WERI-Rb-1 (cell line): ENCODE measurements around the gene FGFR1OP2.

Experiments
- DNase-seq: peaks from one replicate; pipeline ENCODE4 v3.0.0-alpha.2; 2020
- H3K27ac ChIP-seq: fragments of 250-450 bp; sonication (Bioruptor Pico); 2 replicates; pipeline ENCODE4 v1.5.1; 2020; ENCODE audit warnings: mild to moderate bottlenecking, moderate library complexity
- H3K27me3 ChIP-seq: fragments of 250-450 bp; sonication (Bioruptor Pico); 2 replicates; pipeline ENCODE4 v1.5.1; 2021; ENCODE audit warnings: mild to moderate bottlenecking, low read depth, moderate library complexity; ENCODE audit not compliant: insufficient read depth, severe bottlenecking
- H3K36me3 ChIP-seq: fragments of 250-450 bp; sonication (Bioruptor Pico); 2 replicates; pipeline ENCODE4 v1.5.1; 2020; ENCODE audit warnings: mild to moderate bottlenecking, moderate library complexity
- H3K4me3 ChIP-seq: 2 replicates; pipeline ENCODE4 v1.5.1; 2011; ENCODE audit warnings: low read depth, mild to moderate bottlenecking, control low read depth, low read length
- H3K9me3 ChIP-seq: fragments of 250-450 bp; sonication (Bioruptor Pico); 2 replicates; pipeline ENCODE4 v1.5.1; 2021; ENCODE audit warnings: mild to moderate bottlenecking, moderate library complexity; ENCODE audit not compliant: severe bottlenecking
- TF ChIP-seq, protein P1 (sequence below): IDR thresholded peaks from 2 replicates; pipeline ENCODE4 v1.5.1; 2011; ENCODE audit warnings: low read depth, mild to moderate bottlenecking, control low read depth, inconsistent platforms, low read length

FGFR1OP2 gene

DNA sequence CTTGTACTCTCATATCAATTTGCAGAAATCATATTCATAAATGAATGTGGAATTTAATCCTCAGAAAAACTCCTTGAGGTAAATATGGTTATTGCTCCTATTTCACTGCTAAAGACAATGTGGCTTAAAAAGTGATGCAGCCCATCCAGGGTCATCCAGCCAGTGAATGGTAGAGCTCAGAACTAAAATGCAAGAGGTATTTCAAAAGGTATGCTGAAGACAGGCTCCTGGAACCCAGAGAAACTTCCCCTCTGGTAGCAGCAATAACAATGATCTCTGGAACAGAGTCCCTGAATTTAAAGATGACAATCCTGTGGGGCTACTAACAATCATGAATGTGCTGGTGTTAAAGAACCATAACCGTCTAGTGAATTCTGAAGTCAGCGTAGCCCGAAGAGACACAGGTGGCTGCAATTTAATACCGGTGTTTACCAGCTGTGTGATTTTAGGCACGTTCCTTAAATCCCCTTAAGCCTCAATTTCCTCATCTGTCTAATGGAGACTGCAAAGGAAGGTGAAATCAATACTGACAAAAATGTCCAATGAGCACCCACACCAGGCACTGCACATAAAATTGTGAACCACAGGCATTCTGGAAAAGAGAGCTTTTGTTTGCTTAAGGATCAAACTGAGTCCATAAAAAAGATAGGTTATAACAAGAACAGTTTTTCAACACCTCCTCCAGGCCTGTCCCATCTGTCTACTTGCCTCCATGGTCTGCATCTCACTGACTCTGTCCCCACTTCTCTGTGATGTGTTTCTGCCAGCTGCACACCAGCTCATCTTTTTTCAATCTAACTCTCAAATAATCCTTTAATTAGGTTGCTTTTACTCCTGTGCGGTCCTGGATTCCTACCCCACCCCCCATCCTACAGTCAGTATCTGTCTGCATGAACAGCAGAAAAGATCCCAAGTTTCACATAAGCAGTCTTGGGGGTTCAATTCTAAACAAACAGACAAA, 65.4 kb downstream of the FGFR1OP2 start:
- H3K4me3 ChIP-seq = no peak overlapping the region
- H3K27me3 ChIP-seq = no peaks in the 10 kb centered on the region
- peak overlapping the region; percentile 71 for H3K27ac ChIP-seq
- DNase-seq = peak; percentile 86
- H3K36me3 ChIP-seq = peaks cover 8% of the 10 kb centered on the region
- TF ChIP-seq, protein P1, sequence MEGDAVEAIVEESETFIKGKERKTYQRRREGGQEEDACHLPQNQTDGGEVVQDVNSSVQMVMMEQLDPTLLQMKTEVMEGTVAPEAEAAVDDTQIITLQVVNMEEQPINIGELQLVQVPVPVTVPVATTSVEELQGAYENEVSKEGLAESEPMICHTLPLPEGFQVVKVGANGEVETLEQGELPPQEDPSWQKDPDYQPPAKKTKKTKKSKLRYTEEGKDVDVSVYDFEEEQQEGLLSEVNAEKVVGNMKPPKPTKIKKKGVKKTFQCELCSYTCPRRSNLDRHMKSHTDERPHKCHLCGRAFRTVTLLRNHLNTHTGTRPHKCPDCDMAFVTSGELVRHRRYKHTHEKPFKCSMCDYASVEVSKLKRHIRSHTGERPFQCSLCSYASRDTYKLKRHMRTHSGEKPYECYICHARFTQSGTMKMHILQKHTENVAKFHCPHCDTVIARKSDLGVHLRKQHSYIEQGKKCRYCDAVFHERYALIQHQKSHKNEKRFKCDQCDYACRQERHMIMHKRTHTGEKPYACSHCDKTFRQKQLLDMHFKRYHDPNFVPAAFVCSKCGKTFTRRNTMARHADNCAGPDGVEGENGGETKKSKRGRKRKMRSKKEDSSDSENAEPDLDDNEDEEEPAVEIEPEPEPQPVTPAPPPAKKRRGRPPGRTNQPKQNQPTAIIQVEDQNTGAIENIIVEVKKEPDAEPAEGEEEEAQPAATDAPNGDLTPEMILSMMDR = no peak
- no peaks in the 10 kb centered on the region for H3K9me3 ChIP-seq

DNA sequence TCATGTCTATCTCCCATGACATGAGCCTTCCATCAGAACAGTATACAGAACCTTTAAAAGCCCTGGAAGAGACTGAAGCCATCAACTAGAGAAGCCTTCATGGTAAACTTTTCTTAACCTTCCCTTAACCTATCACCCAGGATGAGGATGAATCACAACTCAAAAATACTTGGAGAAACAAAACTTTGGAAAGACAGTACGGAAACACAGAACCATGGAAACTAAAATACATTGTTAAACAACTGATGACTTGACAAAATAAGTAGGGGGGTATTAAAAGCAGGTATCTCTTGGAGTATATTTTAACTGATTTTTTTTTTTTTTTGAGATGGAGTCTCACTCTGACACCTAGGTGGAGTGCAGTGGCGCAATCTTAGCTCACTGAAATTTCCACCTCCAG, 67.2 kb downstream of the FGFR1OP2 start:
- TF ChIP-seq, protein P1 = no peak

DNA sequence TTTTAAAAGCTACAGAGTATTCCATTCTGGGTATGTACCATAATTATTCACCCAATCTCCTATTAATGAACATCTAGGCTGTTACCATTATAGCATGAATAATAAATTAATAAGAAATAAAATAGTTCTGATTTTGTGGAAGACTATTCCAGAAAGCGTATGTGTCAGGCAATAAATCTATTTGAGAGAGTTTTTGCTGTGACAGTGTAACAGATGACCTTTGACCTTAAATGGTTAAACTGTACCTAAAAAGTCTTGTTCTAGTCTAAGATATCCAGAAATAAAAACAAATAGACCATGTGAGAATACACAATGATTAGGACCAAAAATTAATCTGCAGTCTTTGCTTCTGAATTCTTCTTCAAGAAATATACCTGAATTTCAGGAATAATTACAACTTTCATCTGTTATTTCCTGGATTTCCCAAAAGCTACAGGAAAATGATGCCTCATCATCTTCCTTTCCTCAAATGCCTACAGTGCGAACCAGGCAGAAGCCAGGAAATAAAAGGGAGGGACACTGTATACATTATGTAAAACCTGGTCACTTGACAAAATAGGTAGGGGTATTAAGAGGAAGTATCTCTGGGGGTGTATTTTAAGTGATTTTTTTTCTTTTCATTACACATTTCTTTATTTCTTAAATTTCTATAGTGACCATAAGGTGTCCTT, 68.7 kb downstream of the FGFR1OP2 start:
- no peaks in the 10 kb centered on the region for H3K27me3 ChIP-seq
- H3K36me3 ChIP-seq = no peaks in the 10 kb centered on the region; the same call in 1 of the 2 replicates
- no peaks in the 10 kb centered on the region for H3K9me3 ChIP-seq
- TF ChIP-seq, protein P1 = no peak
- no peak overlapping the region for H3K27ac ChIP-seq
- H3K4me3 ChIP-seq = no peak overlapping the region
- no peak for DNase-seq

More for the DNA sequence above, 67.2 kb downstream of the FGFR1OP2 start:
- DNase-seq = no peak
- Histone ChIP-seq H3K27ac (no peak overlapping the region), H3K4me3 (no peak overlapping the region), H3K36me3 (no peaks in the 10 kb centered on the region), H3K9me3 (no peaks in the 10 kb centered on the region), H3K27me3 (no peaks in the 10 kb centered on the region)

DNA sequence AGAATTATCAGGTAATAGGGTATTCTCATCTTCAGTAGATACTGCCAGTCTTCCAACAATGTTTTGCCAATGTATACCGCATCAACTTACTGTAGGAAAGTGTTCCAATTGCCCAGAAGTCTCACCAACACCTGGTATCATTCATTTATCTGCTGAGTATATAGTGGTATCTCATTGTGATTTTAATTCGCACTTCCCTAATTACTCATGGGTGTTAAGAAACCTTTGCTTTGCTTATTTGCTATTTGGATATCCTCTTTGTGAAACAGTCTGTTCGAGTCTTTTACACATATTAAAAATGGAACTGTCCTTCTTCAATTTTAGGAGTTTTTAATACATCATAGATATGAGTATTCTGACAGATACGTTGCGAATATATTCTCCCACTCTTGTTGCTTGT, 69.8 kb downstream of the FGFR1OP2 start:
- Histone ChIP-seq H3K27ac (no peak overlapping the region), H3K36me3 (no peaks in the 10 kb centered on the region; the same call in 1 of the 2 replicates), H3K27me3 (no peaks in the 10 kb centered on the region), H3K9me3 (no peaks in the 10 kb centered on the region), H3K4me3 (no peak overlapping the region)
- TF ChIP-seq, protein P1 = no peak
- no peak for DNase-seq

DNA sequence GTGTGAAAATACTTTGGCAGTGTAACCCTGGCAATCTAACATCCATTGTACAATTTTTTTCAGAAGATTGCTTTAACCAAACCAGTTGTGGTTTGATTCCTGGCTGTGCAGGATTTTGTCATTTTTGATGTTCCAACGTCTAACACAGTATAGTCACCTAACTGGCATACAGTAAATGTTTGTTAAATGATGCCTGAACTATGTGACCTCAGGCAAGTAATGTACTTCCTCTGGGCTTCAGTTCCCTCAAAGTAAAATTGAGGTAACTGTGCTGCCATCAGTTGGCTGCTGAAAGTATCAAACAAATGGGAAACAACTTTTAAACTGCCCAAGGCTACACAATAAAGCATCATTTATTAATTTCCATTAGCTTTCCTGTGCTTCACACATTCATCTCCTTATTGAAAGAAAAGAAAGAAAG, 71.6 kb downstream of the FGFR1OP2 start:
- H3K36me3 ChIP-seq = no peaks in the 10 kb centered on the region; the same call in 1 of the 2 replicates
- TF ChIP-seq, protein P1 = no peak
- DNase-seq = no peak
- H3K9me3 ChIP-seq = no peaks in the 10 kb centered on the region
- H3K27me3 ChIP-seq = no peaks in the 10 kb centered on the region
- H3K27ac ChIP-seq = no peak overlapping the region
- no peak overlapping the region for H3K4me3 ChIP-seq
